IgD-negative memory B cell (primary cell): ENCODE measurements around the gene ZDHHC7. TPM values are rescaled to one million over a fixed set of nuclear protein-coding genes. Genes with fewer than 3 reads are reported as not detected.
"Not testable (repeated sequence)": the region's sequence is repeated elsewhere in the genome, so short reads cannot be mapped to it uniquely, and the experiment has no call there.

Experiments used
- H3K27ac Mint-ChIP-seq, 3 donors: one replicate each; pipeline ENCODE4 v1.8.0; 2020 to 2022; ENCODE audit warnings: mild to moderate bottlenecking in 3 of 3, mixed read lengths in 3 of 3, moderate library complexity in 1 of 3
- H3K27me3 Mint-ChIP-seq: one replicate; pipeline ENCODE4 v1.8.0; 2021; ENCODE audit warnings: mixed read lengths
- H3K36me3 Mint-ChIP-seq: one replicate; pipeline ENCODE4 v1.8.0; 2020; ENCODE audit warnings: mild to moderate bottlenecking, mixed read lengths
- H3K4me1 Mint-ChIP-seq, 3 donors: one replicate each; pipeline ENCODE4 v1.8.0; 2020 to 2022; ENCODE audit warnings: mixed read lengths in 3 of 3, mild to moderate bottlenecking in 1 of 3
- H3K4me3 Mint-ChIP-seq, 4 donors: one replicate each; pipeline ENCODE4 v1.8.0; 2020 to 2022; ENCODE audit warnings: mild to moderate bottlenecking in 4 of 4, mixed read lengths in 4 of 4, moderate library complexity in 3 of 4
- H3K9me3 Mint-ChIP-seq, 3 donors: one replicate each; pipeline ENCODE4 v1.8.0; 2020 to 2021; ENCODE audit warnings: mixed read lengths in 3 of 3, mild to moderate bottlenecking in 1 of 3
- polyA plus RNA-seq: library from polyadenylated mRNA; unstranded; fragments of 300-500 nt; fragmentation: Illumina TruSeq; gene quantifications from one replicate; pipeline ENCODE4 v1.2.3, GENCODE V29; 2021

The ZDHHC7 gene
- polyA plus RNA-seq, 1 donor from 2014 or later: 30.8 TPM

DNA sequence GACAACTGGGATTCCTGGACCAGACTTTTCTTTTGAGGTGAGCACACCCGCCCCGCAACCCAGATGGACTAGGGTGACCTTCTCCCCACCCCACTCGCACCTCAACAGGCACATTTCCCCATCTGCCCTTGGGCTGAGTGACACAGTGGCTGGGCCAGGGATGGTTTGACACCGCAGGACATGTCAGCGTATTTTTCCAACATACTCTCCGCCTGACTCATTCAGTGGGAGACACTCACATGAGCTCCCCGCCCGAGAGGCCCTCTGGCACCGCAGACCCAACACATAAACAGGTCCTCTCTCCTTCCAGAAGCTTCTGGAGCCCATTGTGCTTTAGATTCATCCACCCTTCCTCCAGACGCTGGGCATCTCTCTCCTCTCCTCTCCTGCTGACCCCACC lies 69.4 kb downstream of the ZDHHC7 start:
- H3K4me1 Mint-ChIP-seq: peaks cover 0 to 5% (median 4%) of the 10 kb centered on the region in 3 donors
- H3K9me3 Mint-ChIP-seq: peaks cover 0 to 6% (median 4%) of the 10 kb centered on the region in 3 donors
- H3K27me3 Mint-ChIP-seq: peaks cover 14% of the 10 kb centered on the region
- no peak overlapping the region for H3K4me3 Mint-ChIP-seq
- H3K27ac Mint-ChIP-seq: no peak overlapping the region
- no peaks in the 10 kb centered on the region for H3K36me3 Mint-ChIP-seq

GRCh38 chr16:84940670-84941551 lies 70.4 kb downstream of the ZDHHC7 start:
- peaks cover 14% of the 10 kb centered on the region for H3K27me3 Mint-ChIP-seq
- no peaks in the 10 kb centered on the region for H3K36me3 Mint-ChIP-seq
- peaks cover 0 to 2% (median 0%) of the 10 kb centered on the region in 3 donors for H3K4me1 Mint-ChIP-seq
- H3K27ac Mint-ChIP-seq: no peak overlapping the region
- no peak overlapping the region for H3K4me3 Mint-ChIP-seq
- H3K9me3 Mint-ChIP-seq: peaks cover 0 to 6% (median 4%) of the 10 kb centered on the region in 3 donors

- not testable (repeated sequence) for H3K4me3 Mint-ChIP-seq, H3K36me3 Mint-ChIP-seq, H3K27ac Mint-ChIP-seq, H3K27me3 Mint-ChIP-seq, H3K4me1 Mint-ChIP-seq, H3K9me3 Mint-ChIP-seq
Measured at GRCh38 chr16:84938616-84939015, 72.7 kb downstream of the ZDHHC7 start.

GRCh38 chr16:84937196-84938005 lies 73.9 kb downstream of the ZDHHC7 start:
- Mint-ChIP-seq H3K4me3 (no peak overlapping the region), H3K9me3 (peaks cover 0 to under 1% (median 0%) of the 10 kb centered on the region in 3 donors), H3K27me3 (peaks cover 6% of the 10 kb centered on the region), H3K4me1 (no peaks in the 10 kb centered on the region), H3K27ac (no peak overlapping the region), H3K36me3 (no peaks in the 10 kb centered on the region)

- Mint-ChIP-seq H3K36me3 (no peaks in the 10 kb centered on the region), H3K27ac (peak overlapping the region in 1 of 3 donors; percentile 25), H3K9me3 (no peaks in the 10 kb centered on the region), H3K4me1 (no peaks in the 10 kb centered on the region), H3K4me3 (no peak overlapping the region), H3K27me3 (peaks cover 2% of the 10 kb centered on the region)
Measured at GRCh38 chr16:84933774-84934631, 77.3 kb downstream of the ZDHHC7 start.

GRCh38 chr16:84932681-84933080 lies 78.7 kb downstream of the ZDHHC7 start:
- H3K4me3 Mint-ChIP-seq: no peak overlapping the region
- H3K27ac Mint-ChIP-seq: no peak overlapping the region
- H3K27me3 Mint-ChIP-seq: peaks cover 2% of the 10 kb centered on the region
- no peaks in the 10 kb centered on the region for H3K36me3 Mint-ChIP-seq
- H3K9me3 Mint-ChIP-seq: no peaks in the 10 kb centered on the region
- H3K4me1 Mint-ChIP-seq: no peaks in the 10 kb centered on the region

DNA sequence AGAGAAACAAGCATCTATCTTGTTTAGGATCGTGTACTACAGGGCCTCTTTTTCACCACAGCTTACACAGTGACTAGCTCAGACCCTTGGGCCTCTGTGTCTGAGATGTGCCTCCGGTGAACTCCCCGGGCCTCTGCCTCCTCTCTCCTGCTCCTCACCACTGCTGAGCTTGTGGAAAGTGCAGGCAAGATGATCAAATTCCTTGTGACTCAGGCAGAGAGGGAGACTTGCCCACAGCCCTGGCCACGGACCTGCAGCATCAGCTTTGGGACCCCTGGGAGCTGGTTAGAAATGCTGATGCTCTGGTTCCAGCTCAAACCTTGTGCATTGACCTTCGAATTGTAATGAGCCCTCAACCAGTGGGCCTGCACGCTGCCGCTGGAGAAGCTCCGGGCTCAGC lies 79.8 kb downstream of the ZDHHC7 start:
- H3K27ac Mint-ChIP-seq: no peak overlapping the region

DNA sequence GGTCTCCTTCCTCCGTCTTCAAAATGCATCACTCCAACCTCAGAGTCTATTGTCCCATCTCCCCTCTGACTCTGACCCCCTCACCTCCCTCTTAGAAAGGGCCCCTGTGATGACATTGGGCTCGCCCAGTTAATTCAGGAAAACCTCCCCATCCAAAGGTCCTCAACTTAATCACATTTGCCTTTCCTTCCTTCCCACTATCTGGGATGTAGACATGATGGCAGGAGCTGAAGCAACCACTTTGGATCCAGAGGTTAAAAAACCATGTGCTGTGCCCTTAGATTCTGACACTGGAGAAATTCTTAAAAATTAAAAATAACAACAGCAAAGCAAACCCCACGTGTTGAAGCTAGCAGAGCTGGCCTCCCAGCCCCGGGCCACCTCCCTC lies 80.2 kb downstream of the ZDHHC7 start:
- no peaks in the 10 kb centered on the region for H3K9me3 Mint-ChIP-seq
- peaks cover 2% of the 10 kb centered on the region for H3K36me3 Mint-ChIP-seq
- no peaks in the 10 kb centered on the region for H3K4me1 Mint-ChIP-seq
- no peak overlapping the region for H3K27ac Mint-ChIP-seq
- H3K27me3 Mint-ChIP-seq: peaks cover 4% of the 10 kb centered on the region
- H3K4me3 Mint-ChIP-seq: no peak overlapping the region

More for the DNA sequence above, 79.8 kb downstream of the ZDHHC7 start:
- Mint-ChIP-seq H3K27me3 (peaks cover 4% of the 10 kb centered on the region), H3K36me3 (peaks cover 1% of the 10 kb centered on the region), H3K9me3 (no peaks in the 10 kb centered on the region), H3K4me1 (no peaks in the 10 kb centered on the region), H3K4me3 (no peak overlapping the region)

- peaks cover 2% of the 10 kb centered on the region for H3K36me3 Mint-ChIP-seq
- no peak overlapping the region for H3K4me3 Mint-ChIP-seq
- H3K4me1 Mint-ChIP-seq: no peaks in the 10 kb centered on the region
- peaks cover 4% of the 10 kb centered on the region for H3K27me3 Mint-ChIP-seq
- H3K9me3 Mint-ChIP-seq: no peaks in the 10 kb centered on the region
- H3K27ac Mint-ChIP-seq: no peak overlapping the region
Measured at GRCh38 chr16:84930298-84931106, 80.8 kb downstream of the ZDHHC7 start.

GRCh38 chr16:84929421-84930297 lies 81.7 kb downstream of the ZDHHC7 start:
- H3K4me1 Mint-ChIP-seq: no peaks in the 10 kb centered on the region
- no peaks in the 10 kb centered on the region for H3K9me3 Mint-ChIP-seq
- H3K4me3 Mint-ChIP-seq: peak overlapping the region in 1 of 4 donors; percentile 17
- peak overlapping the region in 1 of 3 donors; percentile 57 for H3K27ac Mint-ChIP-seq
- peaks cover 6% of the 10 kb centered on the region for H3K27me3 Mint-ChIP-seq
- H3K36me3 Mint-ChIP-seq: peaks cover 2% of the 10 kb centered on the region

DNA sequence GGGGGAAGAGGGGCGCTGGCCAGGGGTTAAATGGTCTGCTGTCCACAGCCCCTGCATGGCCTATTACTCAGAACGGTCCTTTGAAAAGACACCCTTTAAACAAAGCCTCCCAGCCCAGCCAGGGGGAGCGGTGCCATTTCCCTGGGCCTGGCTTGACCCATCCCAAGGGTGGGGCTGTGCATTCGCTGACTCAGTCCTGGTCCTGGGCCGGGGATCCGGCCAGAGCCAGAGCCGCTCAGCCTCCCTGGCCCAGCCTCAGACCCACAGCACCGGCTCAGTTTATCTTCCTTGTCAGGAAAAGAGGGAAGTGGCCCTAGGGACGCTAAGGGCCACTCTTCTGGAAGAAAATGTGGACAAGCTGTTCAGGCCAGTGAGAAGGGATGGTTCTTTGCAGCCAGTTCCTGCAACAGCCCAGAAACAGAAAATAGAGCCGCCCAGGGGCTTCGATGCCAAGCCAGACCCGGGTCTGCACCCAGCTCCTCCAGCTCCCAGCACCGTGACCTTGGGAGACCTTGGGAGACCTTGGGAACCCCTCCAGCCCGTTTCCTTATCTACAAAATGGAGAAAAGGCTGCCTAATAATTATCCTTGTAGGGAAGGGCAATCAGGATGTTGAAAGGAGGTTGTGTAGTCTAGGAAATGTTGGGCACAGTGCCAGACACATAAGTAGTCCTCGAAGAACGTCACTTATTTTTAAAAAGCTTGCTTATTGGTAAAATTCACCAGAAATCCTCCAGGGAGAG lies 82.5 kb downstream of the ZDHHC7 start:
- H3K9me3 Mint-ChIP-seq: no peaks in the 10 kb centered on the region
- no peak overlapping the region for H3K27ac Mint-ChIP-seq
- peaks cover 6% of the 10 kb centered on the region for H3K27me3 Mint-ChIP-seq
- H3K4me3 Mint-ChIP-seq: no peak overlapping the region
- no peaks in the 10 kb centered on the region for H3K4me1 Mint-ChIP-seq
- peaks cover 2% of the 10 kb centered on the region for H3K36me3 Mint-ChIP-seq

- Mint-ChIP-seq H3K27ac (no peak overlapping the region), H3K9me3 (no peaks in the 10 kb centered on the region), H3K27me3 (peaks cover 4% of the 10 kb centered on the region), H3K36me3 (peaks cover 2% of the 10 kb centered on the region), H3K4me3 (no peak overlapping the region), H3K4me1 (no peaks in the 10 kb centered on the region)
Measured at GRCh38 chr16:84927621-84928591, 83.4 kb downstream of the ZDHHC7 start.
